Subcutaneous adipose tissue (tissue), 4 donors: ENCODE data around the gene ARHGAP44. TPM values are rescaled to one million over a fixed set of nuclear protein-coding genes. Genes with fewer than 3 reads are reported as not detected.

Source experiments
- total RNA-seq, 4 donors: library from RNA; depleted of rRNA; stranded (reverse); fragments of >200 nt; gene quantifications; one replicate each; pipeline ENCODE4 v1.1.0, GENCODE V29; 2016
- TF ChIP-seq, protein P1 (sequence below): fragments of 450-650 bp; IDR thresholded peaks from one replicate; pipeline ENCODE4 v1.5.1; 2016; ENCODE audit warnings: low read depth, mild to moderate bottlenecking, control low read depth, antibody characterized with exemption, moderate library complexity

ARHGAP44 gene, protein sequence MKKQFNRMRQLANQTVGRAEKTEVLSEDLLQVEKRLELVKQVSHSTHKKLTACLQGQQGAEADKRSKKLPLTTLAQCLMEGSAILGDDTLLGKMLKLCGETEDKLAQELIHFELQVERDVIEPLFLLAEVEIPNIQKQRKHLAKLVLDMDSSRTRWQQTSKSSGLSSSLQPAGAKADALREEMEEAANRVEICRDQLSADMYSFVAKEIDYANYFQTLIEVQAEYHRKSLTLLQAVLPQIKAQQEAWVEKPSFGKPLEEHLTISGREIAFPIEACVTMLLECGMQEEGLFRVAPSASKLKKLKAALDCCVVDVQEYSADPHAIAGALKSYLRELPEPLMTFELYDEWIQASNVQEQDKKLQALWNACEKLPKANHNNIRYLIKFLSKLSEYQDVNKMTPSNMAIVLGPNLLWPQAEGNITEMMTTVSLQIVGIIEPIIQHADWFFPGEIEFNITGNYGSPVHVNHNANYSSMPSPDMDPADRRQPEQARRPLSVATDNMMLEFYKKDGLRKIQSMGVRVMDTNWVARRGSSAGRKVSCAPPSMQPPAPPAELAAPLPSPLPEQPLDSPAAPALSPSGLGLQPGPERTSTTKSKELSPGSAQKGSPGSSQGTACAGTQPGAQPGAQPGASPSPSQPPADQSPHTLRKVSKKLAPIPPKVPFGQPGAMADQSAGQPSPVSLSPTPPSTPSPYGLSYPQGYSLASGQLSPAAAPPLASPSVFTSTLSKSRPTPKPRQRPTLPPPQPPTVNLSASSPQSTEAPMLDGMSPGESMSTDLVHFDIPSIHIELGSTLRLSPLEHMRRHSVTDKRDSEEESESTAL
- total RNA-seq, result 1 to 10 TPM; 1.3 to 3.4 (median 1.9) TPM

- TF ChIP-seq, protein P1, sequence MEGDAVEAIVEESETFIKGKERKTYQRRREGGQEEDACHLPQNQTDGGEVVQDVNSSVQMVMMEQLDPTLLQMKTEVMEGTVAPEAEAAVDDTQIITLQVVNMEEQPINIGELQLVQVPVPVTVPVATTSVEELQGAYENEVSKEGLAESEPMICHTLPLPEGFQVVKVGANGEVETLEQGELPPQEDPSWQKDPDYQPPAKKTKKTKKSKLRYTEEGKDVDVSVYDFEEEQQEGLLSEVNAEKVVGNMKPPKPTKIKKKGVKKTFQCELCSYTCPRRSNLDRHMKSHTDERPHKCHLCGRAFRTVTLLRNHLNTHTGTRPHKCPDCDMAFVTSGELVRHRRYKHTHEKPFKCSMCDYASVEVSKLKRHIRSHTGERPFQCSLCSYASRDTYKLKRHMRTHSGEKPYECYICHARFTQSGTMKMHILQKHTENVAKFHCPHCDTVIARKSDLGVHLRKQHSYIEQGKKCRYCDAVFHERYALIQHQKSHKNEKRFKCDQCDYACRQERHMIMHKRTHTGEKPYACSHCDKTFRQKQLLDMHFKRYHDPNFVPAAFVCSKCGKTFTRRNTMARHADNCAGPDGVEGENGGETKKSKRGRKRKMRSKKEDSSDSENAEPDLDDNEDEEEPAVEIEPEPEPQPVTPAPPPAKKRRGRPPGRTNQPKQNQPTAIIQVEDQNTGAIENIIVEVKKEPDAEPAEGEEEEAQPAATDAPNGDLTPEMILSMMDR, result no peak
Observed at GRCh38 chr17:12789481-12790248, at the start of gene ARHGAP44. Gene ARHGAP44 (plus strand): TSS chr17:12789498. CDS start chr17:12789839, 341 bp downstream.

DNA sequence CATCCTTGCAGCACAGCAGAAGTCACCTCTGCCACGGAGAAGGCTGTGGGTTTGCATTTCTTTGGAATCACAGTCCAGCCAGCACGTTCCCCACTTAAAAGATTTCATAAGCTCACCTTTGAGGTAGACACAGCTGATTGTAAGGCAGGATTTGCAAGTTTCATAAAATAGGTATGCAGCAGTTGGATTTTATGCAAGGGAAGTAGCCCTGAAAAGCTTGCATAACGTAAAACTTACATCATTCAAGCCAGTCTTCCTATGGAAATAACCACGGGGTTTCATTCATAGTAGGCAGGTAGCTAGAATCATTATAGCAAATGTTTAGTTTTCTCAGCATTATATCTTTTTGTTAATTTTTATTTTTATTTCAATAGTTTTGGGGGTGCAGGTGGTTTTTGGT lies 49.8 kb upstream of the ARHGAP44 start:
- TF ChIP-seq, protein P1, result no peak

DNA sequence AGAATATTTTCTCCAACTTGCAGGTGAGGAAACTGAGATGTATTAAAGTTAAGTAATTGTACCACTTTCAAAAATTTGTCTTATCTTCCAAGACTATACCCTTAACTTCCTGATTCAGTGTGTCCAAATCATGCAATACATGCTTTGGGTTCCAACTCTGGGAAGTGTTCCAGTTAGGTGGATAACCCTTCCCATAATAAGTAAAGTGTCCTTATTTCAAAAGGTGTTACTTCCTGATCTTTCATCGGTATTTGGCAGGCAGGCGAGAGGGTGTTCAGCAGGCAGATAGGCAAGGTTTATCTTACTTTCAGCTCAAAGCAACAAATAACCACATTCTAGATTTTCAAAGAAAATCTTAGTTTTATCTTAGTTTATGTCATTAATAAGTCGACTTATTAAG lies 46.3 kb upstream of the ARHGAP44 start:
- TF ChIP-seq, protein P1, result no peak

- TF ChIP-seq, protein P1, result no peak
Observed at GRCh38 chr17:12744298-12744697, 45.0 kb upstream of the ARHGAP44 start.

DNA sequence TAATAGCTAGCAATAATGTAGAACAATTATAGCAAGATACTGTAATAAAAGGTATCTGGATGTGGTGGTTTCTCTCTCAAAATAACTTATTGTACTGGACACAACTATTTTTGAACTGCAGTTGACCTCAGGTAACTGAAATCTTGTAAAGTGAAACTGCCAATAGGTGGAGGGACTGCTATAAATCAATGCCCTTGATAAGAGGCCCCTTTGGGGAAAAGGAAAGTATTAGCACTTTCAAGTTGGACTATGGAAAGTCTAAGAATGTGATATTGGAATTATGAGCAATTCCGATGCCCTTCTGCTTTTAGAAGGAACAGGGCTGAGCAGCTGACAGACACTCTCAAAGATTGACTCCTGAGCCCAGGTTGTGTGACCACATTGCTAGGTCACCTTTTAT lies 44.5 kb upstream of the ARHGAP44 start:
- TF ChIP-seq, protein P1, result no peak

DNA sequence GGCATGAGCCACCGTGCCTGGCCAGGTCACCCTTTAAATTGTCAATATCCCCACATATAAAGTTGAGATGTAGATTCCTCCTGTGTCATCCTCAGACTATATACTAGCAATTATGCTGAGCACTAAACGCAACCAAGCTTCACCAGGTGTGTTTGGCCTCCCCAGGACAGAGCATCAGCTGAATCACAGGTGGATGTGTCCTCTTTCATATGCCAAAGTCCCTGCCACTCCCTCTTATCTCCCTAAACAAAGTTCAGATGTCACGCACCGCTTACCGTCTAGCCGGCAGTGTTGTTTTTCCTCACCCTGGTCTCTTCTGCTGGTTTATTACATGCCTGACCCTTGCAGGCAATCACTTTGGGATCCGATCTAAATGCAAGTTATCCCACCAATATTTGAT lies 43.8 kb upstream of the ARHGAP44 start:
- TF ChIP-seq, protein P1, result no peak
